Loucy (cell line): Measurements from ENCODE around the gene VPS8.

Experiments used
- H2AFZ ChIP-seq: fragments of 200-600 bp; sonication (generic); 2 replicates; pipeline ENCODE4 v1.6.0; 2016; ENCODE audit warnings: antibody characterized with exemption, mild to moderate bottlenecking, low read length, moderate library complexity
- H3F3A ChIP-seq: fragments of 200-600 bp; 2 replicates; pipeline ENCODE4 v1.6.0; 2016; ENCODE audit warnings: antibody characterized with exemption, low read depth, mild to moderate bottlenecking
- H3K27me3 ChIP-seq: fragments of 200-600 bp; sonication (generic); 2 replicates; pipeline ENCODE4 v1.6.1; 2014; ENCODE audit warnings: low read length, mild to moderate bottlenecking; ENCODE audit not compliant: insufficient read depth, poor library complexity, severe bottlenecking
- H3K36me3 ChIP-seq: fragments of 200-600 bp; sonication (generic); 2 replicates; pipeline ENCODE4 v1.6.1; 2016; ENCODE audit warnings: low read length; ENCODE audit not compliant: insufficient read depth
- H3K4me1 ChIP-seq: fragments of 200-600 bp; sonication (generic); 2 replicates; pipeline ENCODE4 v1.5.1; 2014; ENCODE audit warnings: low read length, mild to moderate bottlenecking; ENCODE audit not compliant: insufficient read depth, poor library complexity, severe bottlenecking
- H3K4me2 ChIP-seq: fragments of 200-600 bp; sonication (generic); 2 replicates; pipeline ENCODE4 v1.6.0; 2014; ENCODE audit warnings: antibody characterized with exemption, low read length, low read depth, mild to moderate bottlenecking; ENCODE audit not compliant: poor library complexity, severe bottlenecking
- H3K4me3 ChIP-seq: fragments of 200-600 bp; sonication (generic); 2 replicates; pipeline ENCODE4 v1.5.1; 2014; ENCODE audit warnings: low read length, mild to moderate bottlenecking, mixed read lengths; ENCODE audit not compliant: poor library complexity, severe bottlenecking
- H3K79me2 ChIP-seq: fragments of 200-600 bp; sonication (generic); 2 replicates; pipeline ENCODE4 v1.6.1; 2014; ENCODE audit warnings: low read length; ENCODE audit not compliant: insufficient read depth
- H3K9ac ChIP-seq: fragments of 200-600 bp; sonication (generic); 2 replicates; pipeline ENCODE4 v1.6.0; 2014; ENCODE audit warnings: mild to moderate bottlenecking, low read depth, low read length, moderate library complexity; ENCODE audit not compliant: poor library complexity, severe bottlenecking
- H3K9me2 ChIP-seq: fragments of 200-600 bp; sonication (generic); replicated peaks from 2 replicates; pipeline ENCODE4 v1.6.1; 2016; ENCODE audit warnings: low read depth, low read length, mixed read lengths
- H3K9me3 ChIP-seq: fragments of 200-600 bp; sonication (generic); 2 replicates; pipeline ENCODE4 v1.6.1; 2014; ENCODE audit warnings: mild to moderate bottlenecking, antibody characterized with exemption, low read length, low read depth; ENCODE audit not compliant: insufficient read depth
- H4K20me1 ChIP-seq: fragments of 200-600 bp; sonication (generic); 2 replicates; pipeline ENCODE4 v1.6.0; 2014; ENCODE audit warnings: antibody characterized with exemption, low read length, mild to moderate bottlenecking; ENCODE audit not compliant: insufficient read depth, poor library complexity, severe bottlenecking
- CTCF ChIP-seq: fragments of 200-600 bp; sonication (generic); conservative IDR thresholded peaks from 2 replicates; pipeline ENCODE4 v1.5.1; 2014; ENCODE audit warnings: mild to moderate bottlenecking, antibody characterized with exemption, low read length
- EZH2phosphoT487 ChIP-seq: fragments of 200-600 bp; IDR thresholded peaks from 2 replicates; pipeline ENCODE4 v1.6.1; 2018; ENCODE audit warnings: antibody characterized with exemption, mild to moderate bottlenecking, moderate library complexity, borderline replicate concordance

Gene VPS8

GRCh38 chr3:184806567-184807271 lies 5.2 kb upstream of the VPS8 start:
- H3K27me3 ChIP-seq = no peaks in the 10 kb centered on the region
- H3K9ac ChIP-seq = no peak overlapping the region
- no peaks in the 10 kb centered on the region for H3K9me2 ChIP-seq
- no peak for TF ChIP-seq EZH2phosphoT487
- no peak overlapping the region for H2AFZ ChIP-seq
- no peak overlapping the region for H3K4me3 ChIP-seq
- no peaks in the 10 kb centered on the region for H3K9me3 ChIP-seq
- no peaks in the 10 kb centered on the region for H3K36me3 ChIP-seq
- H3F3A ChIP-seq = no peaks in the 10 kb centered on the region; the same call in 1 of the 2 replicates
- H3K79me2 ChIP-seq = no peaks in the 10 kb centered on the region
- no peaks in the 10 kb centered on the region for H4K20me1 ChIP-seq
- peaks cover 10% of the 10 kb centered on the region for H3K4me1 ChIP-seq
- no peak overlapping the region for H3K4me2 ChIP-seq

GRCh38 chr3:184807549-184807948 lies 4.4 kb upstream of the VPS8 start:
- TF ChIP-seq EZH2phosphoT487 = no peak
- no peak for TF ChIP-seq CTCF
- Histone ChIP-seq H2AFZ (peak overlapping the region; percentile 47; the same call in 1 of the 2 replicates), H4K20me1 (no peaks in the 10 kb centered on the region), H3K9me3 (no peaks in the 10 kb centered on the region), H3K4me3 (no peak overlapping the region), H3K9ac (no peak overlapping the region), H3F3A (no peaks in the 10 kb centered on the region; the same call in 1 of the 2 replicates), H3K27me3 (no peaks in the 10 kb centered on the region), H3K4me1 (peaks cover 11% of the 10 kb centered on the region), H3K79me2 (peaks cover 5% of the 10 kb centered on the region), H3K4me2 (no peak overlapping the region), H3K9me2 (no peaks in the 10 kb centered on the region), H3K36me3 (no peaks in the 10 kb centered on the region)

- peaks cover 10% of the 10 kb centered on the region for H3K79me2 ChIP-seq
- TF ChIP-seq EZH2phosphoT487 (no peak), CTCF (peak; percentile 78)
- H3K4me1 ChIP-seq = peaks cover 16% of the 10 kb centered on the region
- H2AFZ ChIP-seq = peak overlapping the region; percentile 47
- H3K4me3 ChIP-seq = no peak overlapping the region
- H3K9ac ChIP-seq = no peak overlapping the region
- H3F3A ChIP-seq = no peaks in the 10 kb centered on the region; the same call in 1 of the 2 replicates
- H3K9me3 ChIP-seq = no peaks in the 10 kb centered on the region
- no peaks in the 10 kb centered on the region for H3K27me3 ChIP-seq
- H4K20me1 ChIP-seq = no peaks in the 10 kb centered on the region
- no peak overlapping the region for H3K4me2 ChIP-seq
- no peaks in the 10 kb centered on the region for H3K9me2 ChIP-seq
- no peaks in the 10 kb centered on the region for H3K36me3 ChIP-seq
Measured at GRCh38 chr3:184808021-184808420, 3.9 kb upstream of the VPS8 start.

- TF ChIP-seq EZH2phosphoT487 (no peak), CTCF (no peak)
- H3K9ac ChIP-seq = no peak overlapping the region
- no peaks in the 10 kb centered on the region; the same call in 1 of the 2 replicates for H3F3A ChIP-seq
- H4K20me1 ChIP-seq = no peaks in the 10 kb centered on the region
- H3K9me2 ChIP-seq = no peaks in the 10 kb centered on the region
- H3K4me2 ChIP-seq = no peak overlapping the region
- no peaks in the 10 kb centered on the region for H3K27me3 ChIP-seq
- H2AFZ ChIP-seq = peak overlapping the region; percentile 54; the same call in 1 of the 2 replicates
- no peaks in the 10 kb centered on the region for H3K9me3 ChIP-seq
- H3K4me1 ChIP-seq = peaks cover 35% of the 10 kb centered on the region
- peaks cover 27% of the 10 kb centered on the region for H3K79me2 ChIP-seq
- no peaks in the 10 kb centered on the region for H3K36me3 ChIP-seq
- H3K4me3 ChIP-seq = no peak overlapping the region
Measured at GRCh38 chr3:184810146-184810545, 1.8 kb upstream of the VPS8 start.
